Loucy (cell line): ENCODE results near the gene IFIT1B.

Source experiments
- EZH2phosphoT487 ChIP-seq: fragments of 200-600 bp; IDR thresholded peaks from 2 replicates; pipeline ENCODE4 v1.6.1; 2018; ENCODE audit warnings: antibody characterized with exemption, mild to moderate bottlenecking, moderate library complexity, borderline replicate concordance
- TF ChIP-seq, protein P1 (sequence below): fragments of 200-600 bp; sonication (generic); conservative IDR thresholded peaks from 2 replicates; pipeline ENCODE4 v1.5.1; 2014; ENCODE audit warnings: mild to moderate bottlenecking, antibody characterized with exemption, low read length

DNA sequence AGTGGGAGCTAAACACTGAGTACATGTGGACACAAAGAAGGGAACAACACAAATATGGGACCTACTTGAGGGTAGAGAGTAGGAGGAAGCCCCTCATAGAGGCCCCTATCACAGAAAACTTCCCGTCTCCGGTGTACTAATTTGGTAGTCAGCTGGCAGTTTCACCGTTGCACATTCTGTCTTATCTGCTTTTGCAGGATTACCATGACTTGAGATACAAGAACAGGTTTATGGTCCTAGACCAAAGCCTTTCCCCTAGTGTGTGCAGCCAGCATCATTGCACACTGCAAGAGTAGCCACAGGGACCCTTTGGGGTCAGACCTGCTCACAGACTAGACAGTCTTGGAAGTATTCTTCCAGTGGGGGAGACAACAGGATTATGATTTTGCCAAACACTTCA, 5.9 kb upstream of the IFIT1B start:
- TF ChIP-seq, protein P1, sequence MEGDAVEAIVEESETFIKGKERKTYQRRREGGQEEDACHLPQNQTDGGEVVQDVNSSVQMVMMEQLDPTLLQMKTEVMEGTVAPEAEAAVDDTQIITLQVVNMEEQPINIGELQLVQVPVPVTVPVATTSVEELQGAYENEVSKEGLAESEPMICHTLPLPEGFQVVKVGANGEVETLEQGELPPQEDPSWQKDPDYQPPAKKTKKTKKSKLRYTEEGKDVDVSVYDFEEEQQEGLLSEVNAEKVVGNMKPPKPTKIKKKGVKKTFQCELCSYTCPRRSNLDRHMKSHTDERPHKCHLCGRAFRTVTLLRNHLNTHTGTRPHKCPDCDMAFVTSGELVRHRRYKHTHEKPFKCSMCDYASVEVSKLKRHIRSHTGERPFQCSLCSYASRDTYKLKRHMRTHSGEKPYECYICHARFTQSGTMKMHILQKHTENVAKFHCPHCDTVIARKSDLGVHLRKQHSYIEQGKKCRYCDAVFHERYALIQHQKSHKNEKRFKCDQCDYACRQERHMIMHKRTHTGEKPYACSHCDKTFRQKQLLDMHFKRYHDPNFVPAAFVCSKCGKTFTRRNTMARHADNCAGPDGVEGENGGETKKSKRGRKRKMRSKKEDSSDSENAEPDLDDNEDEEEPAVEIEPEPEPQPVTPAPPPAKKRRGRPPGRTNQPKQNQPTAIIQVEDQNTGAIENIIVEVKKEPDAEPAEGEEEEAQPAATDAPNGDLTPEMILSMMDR: no peak
- TF ChIP-seq EZH2phosphoT487: no peak
